Measurements from ENCODE around the gene DDX10.

Gene DDX10

DNA sequence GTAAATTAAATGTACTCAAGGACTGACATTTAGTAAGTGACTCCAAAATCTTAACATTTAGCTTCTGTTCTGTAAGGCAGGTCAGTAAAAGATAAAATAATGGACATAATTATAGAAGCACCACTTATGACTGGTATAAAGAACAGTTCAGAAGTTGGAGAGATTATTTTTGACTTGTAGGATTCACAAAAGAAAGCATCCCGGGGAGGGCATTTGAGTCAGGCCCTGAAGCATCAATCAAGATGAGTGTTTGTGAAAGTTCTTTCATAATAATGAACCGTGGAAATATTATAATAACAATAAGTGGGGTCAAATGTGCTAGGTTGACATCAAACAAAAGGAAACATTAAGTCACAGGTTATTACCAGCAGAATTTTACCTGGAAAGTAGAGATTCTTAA lies 201.9 kb downstream of the DDX10 start:
- DNase-seq (ENCODE audit: low read depth in 1 of 2, low spot score in 1 of 2): no peak

- no peak for DNase-seq (ENCODE audit: low read depth in 1 of 2, low spot score in 1 of 2)
Measured at GRCh38 chr11:108870373-108871020, 205.6 kb downstream of the DDX10 start.

- no peak for DNase-seq (ENCODE audit: low read depth in 1 of 2, low spot score in 1 of 2)
Measured at GRCh38 chr11:108871152-108871551, 206.3 kb downstream of the DDX10 start.

DNA sequence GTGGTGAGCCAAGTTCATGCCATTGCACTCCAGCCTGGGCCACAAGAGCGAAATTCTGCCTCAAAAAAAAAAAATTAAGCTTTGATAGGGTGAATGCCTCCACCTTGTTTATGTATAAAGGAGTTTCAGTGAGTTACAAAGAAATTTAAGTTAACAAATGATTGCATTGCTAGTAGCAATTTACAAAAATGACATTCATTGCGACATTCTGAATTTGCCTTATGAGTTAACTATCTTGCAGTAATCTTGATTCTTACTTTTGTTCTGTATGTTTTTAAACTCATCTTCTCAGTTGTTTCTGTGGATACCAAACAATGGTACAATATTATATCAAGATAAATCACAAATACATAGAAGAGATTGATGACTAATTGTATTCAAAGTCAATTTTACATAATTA lies 207.0 kb downstream of the DDX10 start:
- no peak for DNase-seq (ENCODE audit: low read depth in 1 of 2, low spot score in 1 of 2)

DNA sequence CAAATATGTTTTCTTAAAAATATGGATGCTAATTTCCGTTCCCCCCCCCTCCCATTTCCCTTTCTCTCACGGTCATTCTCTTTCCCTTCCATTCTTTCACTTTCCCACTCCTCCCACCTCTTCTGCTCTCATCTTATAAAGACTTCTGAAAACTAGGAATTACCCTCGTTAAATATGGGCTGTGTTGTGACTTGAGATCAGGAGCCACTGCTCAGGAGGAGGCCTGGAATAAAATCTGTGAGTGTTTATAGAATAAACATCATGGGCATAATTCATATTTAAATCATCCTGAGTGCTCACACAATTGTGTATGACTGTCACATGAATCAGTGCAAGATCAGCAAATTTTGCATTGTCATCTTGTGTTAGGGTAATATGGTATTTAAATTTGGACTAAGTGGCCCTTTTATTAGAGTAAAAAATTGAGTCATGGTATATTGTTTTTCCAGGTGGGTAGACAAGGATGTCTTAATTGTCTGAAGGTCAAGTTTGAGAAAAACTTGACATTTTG lies 208.0 kb downstream of the DDX10 start:
- no peak for DNase-seq (ENCODE audit: low read depth in 1 of 2, low spot score in 1 of 2)

- DNase-seq (ENCODE audit: low read depth in 1 of 2, low spot score in 1 of 2): no peak
Measured at GRCh38 chr11:108873310-108873709, 208.4 kb downstream of the DDX10 start.

- no peak for DNase-seq (ENCODE audit: low read depth in 1 of 2, low spot score in 1 of 2)
Measured at GRCh38 chr11:108873941-108874340, 209.1 kb downstream of the DDX10 start.

DNA sequence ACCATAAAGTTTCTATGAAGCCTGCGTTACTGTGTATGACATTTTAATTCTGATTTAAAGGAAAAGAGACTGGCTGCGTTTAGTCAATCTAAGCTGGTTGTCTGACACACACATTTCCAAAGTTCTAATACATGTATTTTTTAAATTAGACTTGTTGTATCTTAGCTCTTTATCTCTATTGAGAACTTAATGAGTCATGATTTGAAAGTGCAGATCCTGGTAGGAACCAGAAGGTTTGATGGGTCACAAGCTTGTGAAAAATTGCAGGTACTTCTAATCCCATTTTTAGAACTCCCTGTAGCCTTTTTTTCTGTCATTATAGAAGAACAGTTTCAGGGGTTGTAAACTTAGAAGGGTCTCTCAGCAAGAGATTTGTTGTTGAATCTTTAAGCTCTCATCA lies 210.3 kb downstream of the DDX10 start:
- DNase-seq (ENCODE audit: low read depth in 1 of 2, low spot score in 1 of 2): no peak

DNA sequence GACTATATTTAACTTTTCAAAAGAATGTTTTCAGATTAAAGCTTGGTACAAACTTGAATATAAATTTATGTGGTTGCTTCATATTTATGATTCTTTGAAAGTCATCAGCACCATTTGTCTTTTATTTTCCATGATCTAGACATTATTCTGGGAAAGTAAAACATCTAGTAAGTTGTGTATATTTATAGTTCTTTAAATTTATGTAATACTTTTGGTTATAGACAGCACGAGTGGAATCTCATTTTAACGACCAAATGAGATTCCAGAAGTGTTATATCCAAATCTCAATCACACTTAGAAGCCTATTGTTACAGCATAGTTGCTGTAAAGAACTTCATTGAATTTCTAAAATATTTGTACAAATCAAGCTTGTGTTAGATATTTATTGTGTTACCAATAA lies 212.3 kb downstream of the DDX10 start:
- no peak for DNase-seq (ENCODE audit: low read depth in 1 of 2, low spot score in 1 of 2)

- DNase-seq (ENCODE audit: low read depth in 1 of 2, low spot score in 1 of 2): no peak
Measured at GRCh38 chr11:108880510-108880909, 215.6 kb downstream of the DDX10 start.

DNA sequence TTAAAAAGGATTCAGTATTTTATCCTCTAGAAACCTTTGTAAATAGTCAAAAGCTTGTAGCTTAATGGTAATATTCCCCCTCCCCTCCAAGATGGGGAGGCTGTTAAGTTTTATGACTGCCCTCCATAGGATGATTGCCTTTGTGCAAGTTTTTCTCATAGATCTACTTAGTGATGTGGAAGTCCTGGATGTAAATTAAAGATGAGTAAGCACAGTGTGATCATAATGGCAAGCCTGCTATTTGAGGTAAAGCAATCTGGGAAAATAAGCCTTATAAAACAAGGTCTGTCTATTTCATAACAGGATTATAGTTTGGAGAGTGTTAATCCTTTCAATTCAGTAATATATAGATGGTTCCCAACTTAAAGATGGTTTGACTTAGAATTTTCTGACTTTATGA lies 216.3 kb downstream of the DDX10 start:
- DNase-seq (ENCODE audit: low read depth in 1 of 2, low spot score in 1 of 2): no peak

DNA sequence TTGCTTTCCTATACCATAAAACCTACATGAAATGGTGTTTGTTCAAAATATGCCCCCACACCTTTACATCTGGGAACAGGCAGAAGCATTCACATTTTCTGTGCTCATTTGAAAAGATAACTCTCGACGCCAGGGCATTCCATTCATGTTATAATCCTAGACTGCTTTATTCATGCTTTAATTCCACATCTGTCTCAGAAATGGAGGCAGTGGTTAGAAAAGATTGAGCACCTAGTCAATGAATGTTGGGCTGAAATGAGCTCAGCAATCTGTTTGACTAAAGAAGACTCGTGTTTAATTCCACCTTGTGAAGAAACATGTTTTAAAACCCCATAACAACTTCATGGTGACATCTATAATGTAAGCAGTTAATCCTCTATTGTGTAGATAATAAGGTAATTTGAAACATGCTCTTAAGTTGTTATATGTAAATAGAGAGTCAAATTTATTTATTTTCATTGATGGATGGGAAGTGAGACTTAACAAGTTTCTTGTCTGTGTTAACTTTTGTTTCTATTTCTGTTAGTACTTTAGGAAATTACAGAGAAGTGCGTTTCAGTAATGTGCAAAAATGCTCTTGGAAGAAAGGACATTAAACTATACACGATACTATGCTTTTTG lies 217.5 kb downstream of the DDX10 start:
- DNase-seq (ENCODE audit: low read depth in 1 of 2, low spot score in 1 of 2): no peak

- DNase-seq (ENCODE audit: low read depth in 1 of 2, low spot score in 1 of 2): no peak
Measured at GRCh38 chr11:108886005-108886659, 221.3 kb downstream of the DDX10 start.

DNA sequence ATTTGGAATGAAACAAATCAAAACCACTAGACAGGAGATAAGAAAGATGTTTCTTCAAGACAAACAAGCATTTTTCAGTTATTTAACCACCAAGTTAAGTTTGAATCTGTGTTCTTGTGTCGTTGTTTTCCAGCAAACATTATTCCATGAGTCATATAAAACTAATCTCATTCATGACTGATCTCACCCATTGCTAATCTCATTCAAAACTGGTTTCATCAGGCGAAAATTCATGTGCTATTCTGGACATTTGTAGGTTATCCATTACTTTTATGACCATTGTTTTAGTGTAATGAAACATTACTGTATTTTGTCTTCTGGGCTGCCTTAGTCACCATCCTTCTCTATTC lies 221.8 kb downstream of the DDX10 start:
- DNase-seq (ENCODE audit: low read depth in 1 of 2, low spot score in 1 of 2): no peak

- no peak for DNase-seq (ENCODE audit: low read depth in 1 of 2, low spot score in 1 of 2)
Measured at GRCh38 chr11:108887436-108888238, 222.8 kb downstream of the DDX10 start.

GRCh38 chr11:108890482-108891105 lies 225.7 kb downstream of the DDX10 start:
- no peak for DNase-seq (ENCODE audit: low read depth in 1 of 2, low spot score in 1 of 2)

GRCh38 chr11:108891143-108891542 lies 226.3 kb downstream of the DDX10 start:
- no peak for DNase-seq (ENCODE audit: low read depth in 1 of 2, low spot score in 1 of 2)

GRCh38 chr11:108891909-108892511 lies 227.1 kb downstream of the DDX10 start:
- DNase-seq (ENCODE audit: low read depth in 1 of 2, low spot score in 1 of 2): no peak

- no peak for DNase-seq (ENCODE audit: low read depth in 1 of 2, low spot score in 1 of 2)
Measured at GRCh38 chr11:108895579-108896480, 231.0 kb downstream of the DDX10 start.

GRCh38 chr11:108897071-108897481 lies 232.2 kb downstream of the DDX10 start:
- DNase-seq (ENCODE audit: low read depth in 1 of 2, low spot score in 1 of 2): no peak

Data from activated CD4-positive, alpha-beta T cell treated with anti-CD3 and anti-CD28 coated beads, Interleukin-2, amount 50 U/mL, for 24 hours (primary cell).